GM19455 (cell line): ENCODE results near the gene PTDSS2.
"Not testable (repeated sequence)": the region's sequence is repeated elsewhere in the genome, so short reads cannot be mapped to it uniquely, and the experiment has no call there.

ENCODE experiments used
- ATAC-seq: cut with Tn5 transposase; IDR thresholded peaks from one replicate; pipeline ENCODE4 v1.9.1; 2021; ENCODE audit not compliant: unreplicated experiment

The PTDSS2 gene

DNA sequence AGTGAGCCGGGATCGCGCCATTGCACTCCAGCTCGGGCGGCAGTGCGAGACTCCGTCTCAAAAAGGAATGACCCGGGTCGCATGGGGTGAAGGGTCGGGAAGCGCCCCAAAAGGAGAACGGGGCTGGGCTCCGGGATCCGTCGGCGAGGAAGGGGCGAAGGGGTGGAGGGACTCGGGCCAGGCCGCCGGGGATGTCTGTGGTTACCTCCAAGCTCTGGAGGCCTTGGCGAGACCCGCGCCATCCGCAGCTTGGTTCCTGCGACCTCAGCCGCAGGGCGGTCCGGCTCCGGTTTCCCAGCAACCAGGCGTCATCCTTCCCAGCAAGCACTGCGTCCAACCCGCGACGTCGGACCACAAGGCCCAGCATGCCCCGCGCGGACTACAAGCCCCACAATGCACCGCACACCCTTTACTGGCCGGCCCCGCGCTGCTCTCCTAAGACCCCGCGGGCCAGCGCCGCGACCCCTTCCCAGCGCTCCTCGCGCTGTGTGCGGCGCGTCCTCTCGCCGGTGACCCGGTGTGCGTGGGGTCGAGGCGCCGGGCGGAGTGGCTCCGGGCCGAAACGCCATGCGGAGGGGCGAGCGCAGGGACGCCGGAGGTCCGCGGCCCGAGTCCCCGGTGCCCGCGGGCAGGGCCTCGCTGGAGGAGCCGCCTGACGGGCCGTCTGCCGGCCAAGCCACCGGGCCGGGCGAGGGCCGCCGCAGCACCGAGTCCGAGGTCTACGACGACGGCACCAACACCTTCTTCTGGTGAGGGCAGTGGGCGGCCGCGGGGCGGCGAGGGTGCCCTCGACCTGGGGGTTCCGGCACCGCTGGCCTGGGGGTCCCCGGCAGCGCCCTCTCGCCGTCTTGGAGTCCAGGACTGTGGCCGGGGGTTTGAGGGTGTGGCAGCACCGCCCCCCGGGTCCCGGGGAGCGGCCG is at the start of gene PTDSS2:
PTDSS2 (plus strand) TSS at position 391 of the 920 bp plus-strand sequence; CDS start at position 568, 177 bp downstream.
- ATAC-seq = peak; percentile 68

DNA sequence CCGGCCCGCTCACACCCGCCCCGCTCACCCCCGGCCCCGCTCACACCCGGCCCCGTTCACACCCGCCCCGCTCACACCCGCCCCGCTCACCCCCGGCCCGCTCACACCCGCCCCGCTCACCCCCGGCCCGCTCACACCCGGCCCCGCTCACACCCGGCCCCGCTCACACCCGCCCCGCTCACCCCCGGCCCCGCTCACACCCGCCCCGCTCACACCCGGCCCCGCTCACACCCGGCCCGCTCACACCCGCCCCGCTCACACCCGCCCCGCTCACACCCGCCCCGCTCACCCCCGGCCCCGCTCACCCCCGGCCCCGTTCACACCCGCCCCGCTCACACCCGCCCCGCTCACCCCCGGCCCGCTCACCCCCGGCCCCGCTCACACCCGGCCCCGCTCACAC is 48.9 kb upstream of the PTDSS2 start:
- ATAC-seq = not testable (repeated sequence)

DNA sequence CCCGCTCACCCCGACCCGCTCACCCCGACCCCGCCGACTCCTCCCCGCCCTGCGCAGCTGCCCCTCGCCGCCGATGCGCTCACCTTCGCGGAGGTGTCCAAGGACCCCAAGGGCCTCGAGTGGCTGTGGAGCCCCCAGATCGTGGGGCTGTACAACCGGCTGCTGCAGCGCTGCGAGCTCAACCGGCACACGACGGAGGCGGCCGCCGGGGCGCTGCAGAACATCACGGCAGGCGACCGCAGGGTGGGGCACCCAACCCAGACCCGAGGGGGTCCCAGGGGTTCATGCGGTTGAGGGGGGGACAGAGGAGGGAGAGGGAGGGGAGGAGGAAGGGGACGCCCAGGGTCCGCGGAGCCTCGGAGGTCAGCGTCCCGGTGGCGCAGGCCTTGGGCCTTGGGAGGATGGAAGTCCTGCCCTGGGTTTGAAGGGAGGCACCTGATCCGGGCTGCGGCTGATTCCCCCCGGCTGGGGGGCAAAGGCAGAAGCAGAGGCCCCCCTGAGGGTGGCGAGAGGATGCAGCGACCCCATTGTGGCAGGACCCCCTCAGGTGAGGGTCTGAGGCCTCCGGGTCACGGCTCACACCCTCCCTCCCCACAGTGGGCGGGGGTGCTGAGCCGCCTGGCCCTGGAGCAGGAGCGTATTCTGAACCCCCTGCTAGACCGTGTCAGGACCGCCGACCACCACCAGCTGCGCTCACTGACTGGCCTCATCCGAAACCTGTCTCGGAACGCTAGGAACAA is 46.9 kb upstream of the PTDSS2 start:
- no peak for ATAC-seq

DNA sequence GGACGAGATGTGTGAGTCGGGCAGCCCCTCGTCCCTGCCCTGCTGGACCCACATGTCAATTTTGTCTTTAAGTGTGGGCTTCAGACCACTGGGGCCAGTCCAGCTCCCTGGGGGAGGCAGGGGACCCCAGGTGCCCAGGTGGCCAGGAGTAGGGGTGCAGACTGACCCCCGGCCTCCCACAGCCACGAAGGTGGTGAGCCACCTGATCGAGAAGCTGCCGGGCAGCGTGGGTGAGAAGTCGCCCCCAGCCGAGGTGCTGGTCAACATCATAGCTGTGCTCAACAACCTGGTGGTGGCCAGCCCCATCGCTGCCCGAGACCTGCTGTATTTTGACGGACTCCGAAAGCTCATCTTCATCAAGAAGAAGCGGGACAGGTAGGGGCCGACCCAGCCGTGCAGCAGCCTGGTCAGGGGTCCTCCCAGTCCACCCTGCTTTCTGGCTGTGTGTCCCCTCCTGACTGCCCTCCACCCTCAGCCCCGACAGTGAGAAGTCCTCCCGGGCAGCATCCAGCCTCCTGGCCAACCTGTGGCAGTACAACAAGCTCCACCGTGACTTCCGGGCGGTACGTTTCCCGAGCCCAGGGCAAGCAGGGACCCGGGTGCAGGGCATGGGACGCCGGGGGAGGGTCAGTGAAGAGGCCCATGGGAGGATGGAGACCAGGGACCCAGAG is 46.2 kb upstream of the PTDSS2 start:
- ATAC-seq = no peak

DNA sequence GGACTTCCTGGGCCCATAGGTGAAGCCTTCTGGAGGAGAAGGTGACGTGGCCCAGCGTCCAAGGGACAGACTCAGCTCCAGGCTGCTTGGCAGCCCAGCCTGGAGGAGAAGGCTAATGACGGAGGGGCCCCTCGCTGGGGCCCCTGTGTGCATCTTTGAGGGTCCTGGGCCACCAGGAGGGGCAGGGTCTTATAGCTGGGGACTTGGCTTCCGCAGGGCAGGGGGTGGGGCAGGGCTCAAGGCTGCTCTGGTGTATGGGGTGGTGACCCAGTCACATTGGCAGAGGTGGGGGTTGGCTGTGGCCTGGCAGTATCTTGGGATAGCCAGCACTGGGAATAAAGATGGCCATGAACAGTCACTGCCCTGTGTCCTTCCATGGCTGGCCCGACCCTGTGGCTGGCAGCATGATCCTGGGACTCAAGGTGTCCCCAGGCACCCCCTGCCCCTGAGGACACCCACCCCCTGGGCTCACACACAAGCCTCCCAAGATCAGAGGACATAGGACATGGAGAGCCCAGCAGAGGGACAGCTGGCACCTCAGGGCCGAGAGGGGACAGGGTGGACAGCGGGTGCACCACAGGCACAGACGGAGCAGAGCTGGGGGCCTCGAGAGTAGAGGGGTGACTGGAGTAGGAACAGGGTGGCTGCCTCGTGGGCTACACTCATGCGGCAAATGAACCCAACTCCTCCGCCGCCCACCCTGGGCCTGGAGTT is 45.4 kb upstream of the PTDSS2 start:
- no peak for ATAC-seq

DNA sequence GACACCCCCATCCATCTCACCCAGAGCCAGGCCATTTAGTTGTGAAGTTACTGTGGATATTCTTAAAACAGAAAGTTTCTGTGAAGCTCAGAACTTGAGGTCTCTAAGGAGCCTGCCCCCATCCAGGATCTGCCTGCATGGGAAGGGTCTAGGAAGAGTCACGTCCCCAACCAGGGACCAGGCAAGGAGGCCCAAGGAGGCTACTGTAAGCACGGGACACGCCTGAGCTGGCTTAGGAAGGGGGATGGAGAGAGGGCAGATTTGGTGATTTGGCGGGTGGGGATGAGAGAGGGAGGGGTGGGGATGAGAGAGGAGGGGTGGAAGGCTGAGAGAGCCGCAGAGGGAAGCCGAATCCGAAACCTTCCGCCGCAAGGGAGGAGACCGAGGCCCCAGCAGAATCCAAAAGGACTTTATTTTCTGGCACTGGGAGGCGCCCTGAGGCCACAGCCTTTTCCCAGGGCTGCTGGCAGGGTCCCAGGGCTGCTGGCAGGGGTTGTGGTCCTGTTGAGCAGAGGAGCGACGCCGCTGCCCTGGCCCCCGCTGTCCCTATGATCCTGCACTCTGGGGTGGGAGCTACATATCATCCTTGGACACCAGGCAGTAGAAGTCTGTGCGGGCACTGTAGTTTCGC is 44.6 kb upstream of the PTDSS2 start:
- ATAC-seq = no peak

DNA sequence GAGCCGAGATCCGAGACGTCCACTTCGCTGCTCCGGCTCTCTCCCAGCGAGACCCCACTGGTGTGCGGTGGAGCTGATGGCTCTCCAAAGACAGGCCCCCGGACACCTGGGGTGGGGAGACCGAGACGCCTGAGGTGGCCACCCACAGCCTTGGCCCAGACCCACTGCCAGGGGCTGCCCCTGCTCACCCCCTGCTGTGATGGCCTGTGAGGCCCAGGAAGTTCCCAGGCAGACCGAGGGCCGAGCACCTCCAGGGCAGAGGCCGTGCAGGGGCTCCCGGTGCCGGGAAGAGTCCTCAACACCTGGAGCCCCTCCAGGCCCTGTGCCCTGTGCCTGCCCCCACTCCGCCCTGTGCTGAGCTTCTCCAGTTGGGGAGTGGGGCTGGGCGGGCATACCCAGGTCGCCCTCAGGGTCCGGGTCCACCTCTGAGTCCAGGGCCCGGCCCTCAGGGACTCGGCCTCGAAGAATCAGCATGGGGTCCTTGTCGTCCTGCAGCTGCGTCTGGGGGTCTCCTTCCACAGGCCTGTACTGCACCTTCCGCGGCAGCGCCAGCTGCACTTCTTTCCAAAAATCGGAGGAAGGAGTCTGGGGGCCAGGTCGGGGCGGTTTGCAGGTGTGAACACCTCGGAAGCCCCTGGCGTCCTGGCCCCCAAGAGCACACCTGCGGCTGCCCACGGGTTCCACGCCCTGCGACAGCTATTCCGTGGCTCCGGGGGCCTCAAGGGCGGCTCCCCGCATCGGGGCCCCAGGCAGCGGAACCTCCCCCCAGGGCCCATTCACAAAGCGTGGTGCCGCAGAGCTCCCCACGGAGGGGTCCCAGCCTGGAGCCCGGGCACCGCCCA is 43.9 kb upstream of the PTDSS2 start:
- ATAC-seq = no peak

DNA sequence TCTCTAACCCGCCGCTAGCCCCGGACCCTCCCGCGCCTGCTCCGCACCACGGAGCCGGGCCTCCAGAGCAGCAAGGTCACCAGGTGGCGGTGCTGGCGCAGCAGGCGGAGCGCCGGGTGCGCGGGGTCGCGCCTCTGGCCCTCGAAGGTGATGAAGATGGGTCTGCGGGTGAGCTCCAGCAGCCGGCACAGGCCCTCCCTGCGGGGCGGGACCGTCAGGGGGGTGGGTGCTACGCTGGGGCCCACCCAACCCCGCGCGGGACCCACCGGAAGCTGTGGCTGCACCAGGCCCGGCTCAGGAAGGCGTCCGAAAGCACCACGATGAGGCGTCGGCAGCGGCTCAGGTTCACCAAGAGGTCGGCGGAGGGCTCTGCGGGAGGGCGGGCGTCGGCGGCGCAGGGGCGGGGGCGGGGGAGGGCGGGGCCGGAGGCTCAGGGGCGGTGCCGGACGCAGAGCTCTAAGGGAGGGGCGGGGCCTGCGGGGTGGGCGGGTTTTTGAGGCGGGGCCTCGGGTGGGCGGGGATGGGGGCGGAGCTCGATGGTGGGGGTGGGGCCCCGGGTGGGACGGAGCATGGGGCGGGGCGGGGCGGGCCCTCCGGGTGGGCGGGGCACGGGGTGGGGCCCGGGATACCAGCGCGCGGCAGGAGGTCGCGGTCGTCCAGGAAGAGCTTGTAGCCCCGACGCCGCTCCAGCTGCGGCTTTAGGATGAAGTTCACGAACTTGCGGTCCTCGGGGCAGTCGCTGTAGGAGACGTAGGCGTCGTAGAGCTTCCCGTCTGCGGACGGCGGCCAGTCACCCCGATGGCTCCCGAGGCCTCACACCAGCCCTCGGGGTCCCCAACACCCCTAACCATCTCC is 43.1 kb upstream of the PTDSS2 start:
- ATAC-seq = peak; percentile 67

DNA sequence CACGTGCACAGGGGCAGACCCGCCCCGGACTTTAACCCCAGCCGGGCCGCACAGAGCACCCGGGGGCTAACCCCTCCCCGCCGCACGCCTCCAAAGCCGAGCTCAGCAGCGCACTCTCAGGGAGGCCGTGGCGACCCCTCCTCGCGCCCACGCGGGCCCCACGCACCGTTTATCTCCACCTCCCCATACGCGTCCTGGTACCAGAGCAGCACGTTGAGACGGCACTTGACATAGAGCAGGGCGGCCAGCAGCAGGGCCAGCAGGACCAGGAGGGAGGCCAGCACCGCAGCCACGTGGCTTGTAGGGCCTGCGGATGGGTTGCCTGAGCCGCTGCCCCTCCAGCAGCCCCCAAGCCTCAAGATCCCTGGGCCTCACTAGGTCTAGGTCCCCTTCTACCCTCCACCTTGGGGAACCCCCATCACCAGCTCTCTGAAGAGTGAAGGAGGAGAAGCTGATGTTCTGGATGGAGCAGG is 42.4 kb upstream of the PTDSS2 start:
- ATAC-seq = no peak

DNA sequence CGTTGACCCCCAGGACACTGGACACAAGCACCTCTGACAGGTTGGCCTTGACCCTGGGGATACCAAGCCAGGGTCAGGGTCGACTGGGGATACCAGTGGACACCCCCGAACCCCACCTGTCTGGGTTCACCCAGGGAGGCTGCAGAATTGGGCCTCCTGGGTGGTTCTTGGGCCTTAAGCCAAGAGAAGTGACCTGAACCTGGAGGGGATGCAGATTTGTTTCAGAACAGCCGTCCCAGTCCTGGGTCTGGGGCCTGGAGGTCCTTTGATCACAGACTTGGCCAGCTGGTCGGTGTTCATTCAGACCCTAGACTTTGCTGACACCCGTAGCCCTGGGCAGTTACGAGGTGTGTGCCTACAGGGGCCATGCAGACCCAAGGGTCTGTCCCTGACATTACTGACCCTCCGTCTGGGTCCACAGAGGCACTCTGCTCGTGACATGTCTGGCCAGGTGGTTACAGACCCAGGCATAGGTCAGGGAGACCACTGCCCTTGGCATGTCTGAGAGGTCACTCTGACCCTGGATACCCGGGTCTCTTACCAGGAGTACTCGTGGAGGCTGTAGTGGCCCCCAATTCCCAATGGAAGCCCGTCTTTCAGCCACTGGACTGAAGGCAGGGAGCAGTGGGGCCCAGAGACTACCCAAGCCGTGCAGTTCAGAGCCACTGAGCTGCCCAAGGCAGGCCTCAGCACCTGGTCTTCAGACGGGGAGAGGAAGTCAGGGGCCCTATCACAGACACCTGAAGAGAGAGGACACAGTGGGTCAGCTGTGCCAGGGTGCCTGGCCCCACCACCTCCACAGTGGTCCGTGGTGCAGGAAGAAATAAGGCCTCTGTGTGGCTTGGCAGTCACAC is 41.7 kb upstream of the PTDSS2 start:
- no peak for ATAC-seq

DNA sequence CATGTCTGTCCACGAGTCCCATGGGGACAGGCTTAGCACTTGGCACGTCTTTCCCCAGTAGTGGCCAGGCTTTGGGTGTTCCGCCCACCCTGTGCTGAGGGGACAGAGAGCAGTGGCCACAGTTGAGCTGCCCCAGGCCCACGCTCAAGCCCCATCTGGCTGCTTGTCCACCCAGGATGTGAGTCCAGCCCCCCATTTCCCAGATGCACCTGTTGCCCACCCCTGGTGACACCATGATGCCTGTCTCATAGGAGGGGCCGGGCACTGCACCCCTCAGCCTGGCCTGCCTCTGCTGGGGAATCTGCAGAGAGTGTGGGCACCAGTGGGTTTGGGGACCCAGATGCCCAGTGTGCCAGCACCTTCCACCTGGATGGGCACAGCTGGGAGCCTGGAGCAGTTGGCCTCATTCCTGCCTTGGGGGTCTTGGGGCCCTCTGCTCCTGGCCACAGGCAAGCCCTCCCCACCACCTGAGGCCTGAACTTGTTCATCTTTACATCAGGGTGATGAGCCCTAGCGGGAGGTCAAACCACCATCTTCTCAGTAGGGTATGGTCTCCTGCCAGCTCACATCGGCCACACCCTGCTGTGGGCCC is 41.0 kb upstream of the PTDSS2 start:
- ATAC-seq = no peak

DNA sequence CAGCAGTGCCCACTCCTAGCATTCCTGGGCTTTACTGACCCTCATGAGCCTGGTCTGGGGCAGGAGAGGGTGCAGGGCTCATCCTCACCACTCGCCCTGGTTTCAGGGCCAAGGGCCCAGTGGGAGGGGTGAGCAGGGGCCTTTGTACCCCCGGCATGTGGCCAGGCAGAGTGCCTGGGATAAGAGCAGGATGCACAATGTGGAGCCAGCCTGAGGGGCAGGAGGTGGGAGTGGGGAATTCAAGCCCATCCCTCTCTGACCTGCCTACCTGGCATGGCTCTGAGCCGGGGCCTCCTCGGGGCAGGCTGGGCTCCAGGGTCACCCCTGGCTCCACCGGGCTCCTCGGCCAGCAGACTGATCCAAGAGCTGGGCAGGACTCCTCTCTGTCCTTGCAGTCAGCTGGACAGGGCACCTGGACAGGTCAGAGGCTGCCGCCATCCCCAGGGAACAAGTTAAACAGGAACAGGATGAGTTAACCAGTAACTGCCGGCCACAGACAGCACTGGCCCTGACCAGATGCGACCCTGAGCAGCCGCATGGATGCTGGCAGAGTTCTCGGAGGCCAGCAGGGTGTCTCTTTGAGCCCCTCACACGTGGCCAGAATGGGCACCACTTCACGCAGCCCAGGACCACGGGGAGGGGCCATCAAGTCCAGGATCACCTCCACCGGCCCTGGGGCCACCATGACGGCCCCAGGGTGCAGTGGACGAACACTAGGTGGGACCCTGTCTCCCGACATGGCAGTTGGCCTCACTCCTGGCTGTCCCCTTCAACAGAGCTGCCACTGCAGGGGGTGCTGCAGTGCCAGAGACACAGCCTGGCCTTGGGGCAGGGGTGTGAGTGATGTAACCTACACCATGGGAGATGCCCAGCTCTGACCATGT is 40.2 kb upstream of the PTDSS2 start:
- no peak for ATAC-seq

DNA sequence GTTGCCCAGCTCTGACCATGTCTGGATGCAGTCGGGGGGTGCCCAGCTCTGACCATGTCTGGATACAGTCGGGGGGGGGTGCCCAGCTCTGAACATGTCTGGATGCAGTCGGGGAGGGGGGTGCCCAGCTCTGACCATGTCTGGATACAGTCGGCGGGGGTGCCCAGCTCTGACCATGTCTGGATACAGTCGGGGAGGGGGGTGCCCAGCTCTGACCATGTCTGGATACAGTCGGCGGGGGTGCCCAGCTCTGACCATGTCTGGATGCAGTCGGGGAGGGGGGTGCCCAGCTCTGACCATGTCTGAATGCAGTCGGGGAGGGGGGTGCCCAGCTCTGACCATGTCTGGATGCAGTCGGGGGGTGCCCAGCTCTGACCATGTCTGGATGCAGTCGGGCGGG is 39.4 kb upstream of the PTDSS2 start:
- not testable (repeated sequence) for ATAC-seq

DNA sequence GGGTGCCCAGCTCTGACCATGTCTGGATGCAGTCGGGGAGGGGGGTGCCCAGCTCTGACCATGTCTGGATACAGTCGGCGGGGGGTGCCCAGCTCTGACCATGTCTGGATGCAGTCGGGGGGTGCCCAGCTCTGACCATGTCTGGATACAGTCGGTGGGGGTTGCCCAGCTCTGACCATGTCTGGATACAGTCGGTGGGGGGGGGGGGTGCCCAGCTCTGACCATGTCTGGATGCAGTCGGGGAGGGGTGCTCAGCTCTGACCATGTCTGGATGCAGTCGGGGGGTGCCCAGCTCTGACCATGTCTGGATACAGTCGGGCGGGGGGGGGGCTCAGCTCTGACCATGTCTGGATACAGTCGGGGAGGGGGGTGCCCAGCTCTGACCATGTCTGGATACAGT is 38.6 kb upstream of the PTDSS2 start:
- not testable (repeated sequence) for ATAC-seq

DNA sequence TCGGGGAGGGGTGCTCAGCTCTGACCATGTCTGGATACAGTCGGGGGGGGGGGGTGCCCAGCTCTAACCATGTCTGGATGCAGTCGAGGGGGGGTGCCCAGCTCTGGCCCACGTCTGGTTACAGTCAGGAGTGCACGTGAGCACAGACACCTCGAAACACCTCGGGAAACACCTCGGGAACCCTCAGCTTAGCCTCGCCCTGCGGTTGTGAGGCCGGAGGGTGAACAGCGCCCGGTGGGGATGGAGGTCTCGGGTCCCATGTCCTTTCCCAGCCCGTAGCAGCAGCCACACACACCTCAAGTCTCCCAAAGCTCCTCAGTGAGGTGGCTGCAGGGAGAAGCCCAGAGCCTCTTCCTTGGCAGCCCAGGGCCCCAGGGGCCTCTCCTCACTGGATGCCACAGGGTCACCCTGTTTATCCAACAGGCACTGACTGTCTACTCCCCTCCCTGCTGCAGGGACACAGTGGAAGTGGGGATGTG is 37.4 kb upstream of the PTDSS2 start:
- ATAC-seq = no peak
